Measurements from ENCODE around the gene RUBCN.
"Not testable (repeated sequence)": the region's sequence is repeated elsewhere in the genome, so short reads cannot be mapped to it uniquely, and the experiment has no call there.

The RUBCN gene

GRCh38 chr3:197662352-197662751 lies 74.4 kb downstream of the RUBCN start:
- not testable (repeated sequence) for H3K79me2 ChIP-seq (ENCODE audit: control insufficient read depth, insufficient read depth, low read length); H3K4me1 ChIP-seq (ENCODE audit: control insufficient read depth, low read depth, low read length); H3K79me1 ChIP-seq (ENCODE audit: low read length); H2BK5ac ChIP-seq (ENCODE audit: low read length); H3K27ac ChIP-seq (ENCODE audit: low read depth, low read length); H3K4ac ChIP-seq (ENCODE audit: low read depth, low read length); H3K27me3 ChIP-seq (ENCODE audit: insufficient read depth, low read length, poor library complexity); H2AK5ac ChIP-seq (ENCODE audit: low read length); H3K9ac ChIP-seq (ENCODE audit: low read length); DNase-seq; H2BK15ac ChIP-seq (replicated peaks; ENCODE audit: low read depth); H3K18ac ChIP-seq (ENCODE audit: low read length); H4K5ac ChIP-seq (ENCODE audit: low read length); H3K23ac ChIP-seq (ENCODE audit: low read length); H3K4me2 ChIP-seq (ENCODE audit: low read length); H3K36me3 ChIP-seq (ENCODE audit: control insufficient read depth, insufficient read depth, low read length); H3K56ac ChIP-seq (ENCODE audit: low read length); H4K8ac ChIP-seq (ENCODE audit: low read depth, low read length); H3K4me3 ChIP-seq (ENCODE audit: low read length); H2BK120ac ChIP-seq (ENCODE audit: low read depth, low read length)
- no CpG with 5 or more reads among the region's 6 CpGs for WGBS (ENCODE audit: extremely low coverage, insufficient coverage, low lambda C conversion rate)

- H3K4ac ChIP-seq (ENCODE audit: low read depth, low read length); H3K79me2 ChIP-seq (ENCODE audit: control insufficient read depth, insufficient read depth, low read length); H3K4me1 ChIP-seq (ENCODE audit: control insufficient read depth, low read depth, low read length); H3K36me3 ChIP-seq (ENCODE audit: control insufficient read depth, insufficient read depth, low read length); H2BK120ac ChIP-seq (ENCODE audit: low read depth, low read length); H3K9ac ChIP-seq (ENCODE audit: low read length); H3K4me3 ChIP-seq (ENCODE audit: low read length); H2BK15ac ChIP-seq (replicated peaks; ENCODE audit: low read depth); H3K56ac ChIP-seq (ENCODE audit: low read length); H3K23ac ChIP-seq (ENCODE audit: low read length); H3K27me3 ChIP-seq (ENCODE audit: insufficient read depth, low read length, poor library complexity); H3K18ac ChIP-seq (ENCODE audit: low read length); H3K4me2 ChIP-seq (ENCODE audit: low read length); H3K79me1 ChIP-seq (ENCODE audit: low read length); DNase-seq; H3K27ac ChIP-seq (ENCODE audit: low read depth, low read length); H2BK5ac ChIP-seq (ENCODE audit: low read length); H4K8ac ChIP-seq (ENCODE audit: low read depth, low read length); H2AK5ac ChIP-seq (ENCODE audit: low read length); H4K5ac ChIP-seq (ENCODE audit: low read length): not testable (repeated sequence)
- no CpG with 5 or more reads among the region's 15 CpGs for WGBS (ENCODE audit: extremely low coverage, insufficient coverage, low lambda C conversion rate)
Measured at GRCh38 chr3:197661874-197662273, 74.8 kb downstream of the RUBCN start.

- not testable (repeated sequence) for H4K5ac ChIP-seq (ENCODE audit: low read length); H2BK120ac ChIP-seq (ENCODE audit: low read depth, low read length); H2BK5ac ChIP-seq (ENCODE audit: low read length); H4K8ac ChIP-seq (ENCODE audit: low read depth, low read length); H3K4ac ChIP-seq (ENCODE audit: low read depth, low read length); H3K4me1 ChIP-seq (ENCODE audit: control insufficient read depth, low read depth, low read length); H2BK15ac ChIP-seq (replicated peaks; ENCODE audit: low read depth); H3K23ac ChIP-seq (ENCODE audit: low read length); H3K4me2 ChIP-seq (ENCODE audit: low read length); H3K56ac ChIP-seq (ENCODE audit: low read length); DNase-seq; H3K4me3 ChIP-seq (ENCODE audit: low read length); H2AK5ac ChIP-seq (ENCODE audit: low read length); H3K27me3 ChIP-seq (ENCODE audit: insufficient read depth, low read length, poor library complexity); H3K18ac ChIP-seq (ENCODE audit: low read length); H3K36me3 ChIP-seq (ENCODE audit: control insufficient read depth, insufficient read depth, low read length); H3K9ac ChIP-seq (ENCODE audit: low read length); H3K79me1 ChIP-seq (ENCODE audit: low read length); H3K27ac ChIP-seq (ENCODE audit: low read depth, low read length); H3K79me2 ChIP-seq (ENCODE audit: control insufficient read depth, insufficient read depth, low read length)
- no CpG with 5 or more reads among the region's 23 CpGs for WGBS (ENCODE audit: extremely low coverage, insufficient coverage, low lambda C conversion rate)
Measured at GRCh38 chr3:197661234-197661834, 75.4 kb downstream of the RUBCN start.

- H3K27ac ChIP-seq (ENCODE audit: low read depth, low read length); H3K79me1 ChIP-seq (ENCODE audit: low read length); H2BK15ac ChIP-seq (replicated peaks; ENCODE audit: low read depth); H3K4me3 ChIP-seq (ENCODE audit: low read length); H4K5ac ChIP-seq (ENCODE audit: low read length); H3K4ac ChIP-seq (ENCODE audit: low read depth, low read length); H3K4me1 ChIP-seq (ENCODE audit: control insufficient read depth, low read depth, low read length); H2BK120ac ChIP-seq (ENCODE audit: low read depth, low read length); H3K79me2 ChIP-seq (ENCODE audit: control insufficient read depth, insufficient read depth, low read length); H3K56ac ChIP-seq (ENCODE audit: low read length); H3K36me3 ChIP-seq (ENCODE audit: control insufficient read depth, insufficient read depth, low read length); H3K23ac ChIP-seq (ENCODE audit: low read length); H3K27me3 ChIP-seq (ENCODE audit: insufficient read depth, low read length, poor library complexity); H3K9ac ChIP-seq (ENCODE audit: low read length); H2BK5ac ChIP-seq (ENCODE audit: low read length); H2AK5ac ChIP-seq (ENCODE audit: low read length); H3K4me2 ChIP-seq (ENCODE audit: low read length); H4K8ac ChIP-seq (ENCODE audit: low read depth, low read length); H3K18ac ChIP-seq (ENCODE audit: low read length); DNase-seq: not testable (repeated sequence)
- WGBS (ENCODE audit: extremely low coverage, insufficient coverage, low lambda C conversion rate), result no CpG with 5 or more reads among the region's 16 CpGs
Measured at GRCh38 chr3:197659701-197660100, 77.0 kb downstream of the RUBCN start.

GRCh38 chr3:197659144-197659543 lies 77.6 kb downstream of the RUBCN start:
- no CpG with 5 or more reads among the region's 10 CpGs for WGBS (ENCODE audit: extremely low coverage, insufficient coverage, low lambda C conversion rate)
- H4K5ac ChIP-seq (ENCODE audit: low read length); H3K27me3 ChIP-seq (ENCODE audit: insufficient read depth, low read length, poor library complexity); H2BK15ac ChIP-seq (replicated peaks; ENCODE audit: low read depth); H3K9ac ChIP-seq (ENCODE audit: low read length); H3K79me2 ChIP-seq (ENCODE audit: control insufficient read depth, insufficient read depth, low read length); H2BK120ac ChIP-seq (ENCODE audit: low read depth, low read length); H3K27ac ChIP-seq (ENCODE audit: low read depth, low read length); H4K8ac ChIP-seq (ENCODE audit: low read depth, low read length); H3K23ac ChIP-seq (ENCODE audit: low read length); DNase-seq; H3K79me1 ChIP-seq (ENCODE audit: low read length); H3K36me3 ChIP-seq (ENCODE audit: control insufficient read depth, insufficient read depth, low read length); H3K4ac ChIP-seq (ENCODE audit: low read depth, low read length); H2BK5ac ChIP-seq (ENCODE audit: low read length); H3K4me3 ChIP-seq (ENCODE audit: low read length); H3K56ac ChIP-seq (ENCODE audit: low read length); H3K4me2 ChIP-seq (ENCODE audit: low read length); H3K4me1 ChIP-seq (ENCODE audit: control insufficient read depth, low read depth, low read length); H2AK5ac ChIP-seq (ENCODE audit: low read length); H3K18ac ChIP-seq (ENCODE audit: low read length): not testable (repeated sequence)

- not testable (repeated sequence) for H3K23ac ChIP-seq (ENCODE audit: low read length); H4K8ac ChIP-seq (ENCODE audit: low read depth, low read length); H3K79me1 ChIP-seq (ENCODE audit: low read length); H2AK5ac ChIP-seq (ENCODE audit: low read length); H3K4me3 ChIP-seq (ENCODE audit: low read length); H3K27ac ChIP-seq (ENCODE audit: low read depth, low read length); H3K27me3 ChIP-seq (ENCODE audit: insufficient read depth, low read length, poor library complexity); H2BK5ac ChIP-seq (ENCODE audit: low read length); H2BK120ac ChIP-seq (ENCODE audit: low read depth, low read length); H3K56ac ChIP-seq (ENCODE audit: low read length); H3K36me3 ChIP-seq (ENCODE audit: control insufficient read depth, insufficient read depth, low read length); H2BK15ac ChIP-seq (replicated peaks; ENCODE audit: low read depth); H3K18ac ChIP-seq (ENCODE audit: low read length); H3K4me1 ChIP-seq (ENCODE audit: control insufficient read depth, low read depth, low read length); H3K79me2 ChIP-seq (ENCODE audit: control insufficient read depth, insufficient read depth, low read length); H3K4ac ChIP-seq (ENCODE audit: low read depth, low read length); DNase-seq; H4K5ac ChIP-seq (ENCODE audit: low read length); H3K4me2 ChIP-seq (ENCODE audit: low read length); H3K9ac ChIP-seq (ENCODE audit: low read length)
- no CpG with 5 or more reads among the region's 13 CpGs for WGBS (ENCODE audit: extremely low coverage, insufficient coverage, low lambda C conversion rate)
Measured at GRCh38 chr3:197658706-197659105, 78.0 kb downstream of the RUBCN start.
